HEK293 (cell line): Measurements from ENCODE around the gene FGF22.

Source experiments
- CTCF ChIA-PET: fragments of 350-600 bp; formaldehyde crosslinking; extraction: SDS; loops from one replicate; lab custom pipeline; 2021; ENCODE audit warnings: antibody characterized with exemption; lab: Yijun Ruan, JAX
- POLR2A ChIA-PET: fragments of 300-600 bp; formaldehyde crosslinking; extraction: SDS; loops from one replicate; lab custom pipeline; 2020; ENCODE audit warnings: antibody characterized with exemption, inconsistent platforms; lab: Yijun Ruan, JAX
- H3K27ac ChIP-seq: fragments of 200-500 bp; sonication (Bioruptor generic); 2 replicates; pipeline ENCODE4 v1.5.1; 2014; ENCODE audit warnings: low read depth, low read length, control low read depth, inconsistent platforms; ENCODE audit errors: extremely low read depth
- H3K36me3 ChIP-seq, 2 experiments: fragments of 200-500 bp in 1 of 2; sonication (Bioruptor generic) in 1 of 2; 1 replicate in 1 of 2; 2 replicates in 1 of 2; pipeline ENCODE4 v1.5.1; 2014 to 2017; ENCODE audit warnings: inconsistent platforms in 2 of 2, low read length in 2 of 2; ENCODE audit not compliant: control insufficient read depth in 2 of 2, insufficient read depth in 1 of 2
- H3K4me1 ChIP-seq: fragments of 200-500 bp; sonication (Bioruptor generic); 2 replicates; pipeline ENCODE4 v1.5.1; 2014; ENCODE audit warnings: mild to moderate bottlenecking, low read length, inconsistent platforms; ENCODE audit not compliant: control insufficient read depth, insufficient read depth
- H3K4me3 ChIP-seq: 2 replicates; pipeline ENCODE4 v1.5.1; 2011; ENCODE audit warnings: low read depth, mild to moderate bottlenecking, control low read depth, low read length, moderate library complexity
- H3K9me3 ChIP-seq: fragments of 200-500 bp; sonication (Bioruptor generic); 2 replicates; pipeline ENCODE4 v1.5.1; 2014; ENCODE audit warnings: low read depth, low read length, inconsistent platforms; ENCODE audit not compliant: control insufficient read depth, insufficient read depth
- ELK4 ChIP-seq: IDR thresholded peaks from 2 replicates; pipeline ENCODE4 v1.6.1; 2011; ENCODE audit warnings: mild to moderate bottlenecking, low read depth, low read length, borderline replicate concordance
- GLIS1 ChIP-seq: fragments of 450-650 bp; formaldehyde crosslinking; IDR thresholded peaks from 2 replicates; pipeline ENCODE4 v1.5.1; 2016; ENCODE audit warnings: missing biosample characterization, missing genetic modification characterization
- KLF1 ChIP-seq: fragments of 450-650 bp; formaldehyde crosslinking; IDR thresholded peaks from 2 replicates; pipeline ENCODE4 v1.5.1; 2016; ENCODE audit warnings: missing biosample characterization, missing genetic modification characterization
- KLF10 ChIP-seq: fragments of 450-650 bp; IDR thresholded peaks from 2 replicates; pipeline ENCODE4 v1.5.1; 2018; ENCODE audit warnings: missing biosample characterization, mild to moderate bottlenecking, missing genetic modification characterization
- KLF8 ChIP-seq: fragments of 450-650 bp; formaldehyde crosslinking; IDR thresholded peaks from 2 replicates; pipeline ENCODE4 v1.5.1; 2016; ENCODE audit warnings: missing biosample characterization, missing genetic modification characterization
- SP2 ChIP-seq: fragments of 450-650 bp; formaldehyde crosslinking; IDR thresholded peaks from 2 replicates; pipeline ENCODE4 v1.5.1; 2016; ENCODE audit warnings: missing biosample characterization, missing genetic modification characterization
- ZBTB7A ChIP-seq: fragments of 450-650 bp; formaldehyde crosslinking; IDR thresholded peaks from 2 replicates; pipeline ENCODE4 v1.5.1; 2016; ENCODE audit warnings: low read depth, missing biosample characterization, missing genetic modification characterization
- ZFHX2 ChIP-seq: fragments of 450-650 bp; formaldehyde crosslinking; conservative IDR thresholded peaks from 2 replicates; pipeline ENCODE4 v1.5.1; 2016; ENCODE audit warnings: missing biosample characterization, missing genetic modification characterization
- ZNF223 ChIP-seq: fragments of 450-650 bp; formaldehyde crosslinking; IDR thresholded peaks from 2 replicates; pipeline ENCODE4 v1.5.1; 2016; ENCODE audit warnings: missing biosample characterization, missing genetic modification characterization
- ZNF341 ChIP-seq: fragments of 450-650 bp; formaldehyde crosslinking; IDR thresholded peaks from 2 replicates; pipeline ENCODE4; 2016; ENCODE audit warnings: low read depth, missing biosample characterization, missing genetic modification characterization
- ZNF423 ChIP-seq: fragments of 450-650 bp; formaldehyde crosslinking; IDR thresholded peaks from 2 replicates; pipeline ENCODE4 v1.5.1; 2016; ENCODE audit warnings: missing biosample characterization, missing genetic modification characterization
- ZNF555 ChIP-seq: fragments of 450-650 bp; formaldehyde crosslinking; conservative IDR thresholded peaks from 2 replicates; pipeline ENCODE4 v1.5.1; 2017; ENCODE audit warnings: missing biosample characterization, mild to moderate bottlenecking, missing genetic modification characterization, inconsistent platforms
- ZNF558 ChIP-seq: fragments of 450-650 bp; formaldehyde crosslinking; IDR thresholded peaks from 2 replicates; pipeline ENCODE4 v1.5.1; 2016; ENCODE audit warnings: missing biosample characterization, missing genetic modification characterization
- ZNF600 ChIP-seq: fragments of 450-650 bp; formaldehyde crosslinking; IDR thresholded peaks from 2 replicates; pipeline ENCODE4 v1.5.1; 2016; ENCODE audit warnings: missing biosample characterization, missing genetic modification characterization
- ZNF792 ChIP-seq: fragments of 450-650 bp; formaldehyde crosslinking; IDR thresholded peaks from 2 replicates; pipeline ENCODE4 v1.5.1; 2016; ENCODE audit warnings: missing biosample characterization, missing genetic modification characterization
- TF ChIP-seq, protein P1 (sequence below): fragments of 450-650 bp; formaldehyde crosslinking; IDR thresholded peaks from 2 replicates; pipeline ENCODE4 v1.5.1; 2016; ENCODE audit warnings: missing biosample characterization, missing genetic modification characterization

Gene FGF22

DNA sequence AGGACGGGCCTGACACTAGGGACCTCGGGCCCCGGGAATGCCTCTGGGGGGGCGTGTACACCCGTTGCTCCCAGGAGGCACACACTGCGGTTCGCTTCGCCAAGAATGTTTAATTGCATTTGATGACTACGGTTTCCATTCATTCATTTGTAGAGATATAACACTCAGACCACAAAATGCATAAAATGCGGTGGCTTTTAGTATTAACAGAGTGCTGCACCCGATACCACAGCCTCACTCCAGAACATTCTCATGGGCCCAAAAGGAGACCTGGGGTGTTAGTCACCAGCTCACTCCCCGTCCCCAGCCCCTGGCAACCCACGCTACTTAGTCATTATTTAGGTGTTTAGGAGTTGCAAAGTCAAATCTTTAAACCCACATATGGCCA is 28.2 kb upstream of the FGF22 start:
- no peak overlapping the region for H3K27ac ChIP-seq
- TF ChIP-seq ZFHX2 (tag by site-specific recombination) (peak; percentile 35; the same call in 1 of the 2 replicates), ELK4 (no peak)
- ChIA-PET POLR2A (no interaction called here), CTCF (interaction anchor here (0.8 kb wide), 1 partner anchor 123 kb away, joined by 3 read pairs; no protein-coding TSS in a partner anchor)
- no peak overlapping the region for H3K4me3 ChIP-seq
- H3K4me1 ChIP-seq: no peaks in the 10 kb centered on the region
- H3K36me3 ChIP-seq: peaks cover 0 to 28% of the 10 kb centered on the region in 2 experiments; a peak in 2 of 3 replicates
- H3K9me3 ChIP-seq: no peaks in the 10 kb centered on the region

DNA sequence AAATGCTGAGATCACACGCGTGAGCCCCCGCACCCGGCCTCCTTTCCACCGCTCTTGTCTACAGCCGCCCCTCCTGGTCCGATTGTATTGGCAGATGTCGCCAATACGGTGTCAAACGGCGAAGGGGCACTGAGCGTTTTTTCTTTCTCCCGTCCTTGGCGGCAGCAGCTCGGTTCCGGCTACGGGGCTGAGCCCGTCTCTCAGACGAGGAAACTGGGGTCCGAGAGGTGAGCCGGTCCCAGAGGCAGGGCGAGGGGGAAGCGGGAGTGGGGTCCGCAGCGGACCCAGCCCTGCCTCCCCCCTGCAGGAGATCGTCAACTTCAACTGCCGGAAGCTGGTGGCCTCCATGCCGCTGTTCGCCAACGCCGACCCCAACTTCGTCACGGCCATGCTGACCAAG is 26.7 kb upstream of the FGF22 start:
- Histone ChIP-seq H3K27ac (no peak overlapping the region), H3K4me3 (no peak overlapping the region)
- POLR2A ChIA-PET: no interaction called here
- TF ChIP-seq ZNF555 (no peak), ZNF223 (tag by site-specific recombination) (no peak), ZBTB7A (no peak)
- TF ChIP-seq, all 188 proteins: peak for 0
- H3K9me3 ChIP-seq: no peaks in the 10 kb centered on the region
- peaks cover 0 to 34% of the 10 kb centered on the region in 2 experiments; a peak in 2 of 3 replicates for H3K36me3 ChIP-seq
- H3K4me1 ChIP-seq: no peaks in the 10 kb centered on the region
- CTCF ChIA-PET: interaction anchor here (1.2 kb wide), 1 partner anchor 27 kb away, joined by 3 read pairs; no protein-coding TSS in a partner anchor

- no peaks in the 10 kb centered on the region for H3K9me3 ChIP-seq
- H3K27ac ChIP-seq: no peak overlapping the region
- ChIA-PET POLR2A (no interaction called here), CTCF (interaction anchor here (0.5 kb wide), 1 partner anchor 123 kb away, joined by 3 read pairs; no protein-coding TSS in a partner anchor)
- H3K36me3 ChIP-seq: peaks cover 0 to 44% of the 10 kb centered on the region in 2 experiments; a peak in 2 of 3 replicates
- no peaks in the 10 kb centered on the region for H3K4me1 ChIP-seq
- TF ChIP-seq KLF8 (peak; percentile 80; the same call in 1 of the 2 replicates), GLIS1 (peak; percentile 49), KLF1 (tag by site-specific recombination) (peak; percentile 58; the same call in 1 of the 2 replicates), KLF10 (tag by site-specific recombination) (peak; percentile 50; the same call in 1 of the 2 replicates), SP2 (tag by site-specific recombination) (no peak)
- H3K4me3 ChIP-seq: no peak overlapping the region
Measured at GRCh38 chr19:613732-614567, 25.7 kb upstream of the FGF22 start.

GRCh38 chr19:615619-616018 is 24.1 kb upstream of the FGF22 start:
- no peak overlapping the region for H3K27ac ChIP-seq
- no peaks in the 10 kb centered on the region for H3K4me1 ChIP-seq
- H3K36me3 ChIP-seq: peaks cover 0 to 60% of the 10 kb centered on the region in 2 experiments; a peak in 2 of 3 replicates
- H3K9me3 ChIP-seq: no peaks in the 10 kb centered on the region
- ChIA-PET CTCF (no interaction called here), POLR2A (no interaction called here)
- TF ChIP-seq KLF8: peak; percentile 54; the same call in 1 of the 2 replicates
- TF ChIP-seq ZNF341 (tag by site-specific recombination): no peak
- TF ChIP-seq ZNF792: peak; percentile 87; the same call in 1 of the 2 replicates
- TF ChIP-seq KLF1 (tag by site-specific recombination): 0 out of 2 replicates have a peak, but pooled peaks have one; percentile 14
- no peak overlapping the region for H3K4me3 ChIP-seq

GRCh38 chr19:616062-616700 is 23.5 kb upstream of the FGF22 start:
- no peak for TF ChIP-seq ZNF423 (tag by site-specific recombination)
- no peak for TF ChIP-seq ZNF558 (tag by site-specific recombination)
- no peak for TF ChIP-seq ELK4
- TF ChIP-seq ZNF600: no peak
- TF ChIP-seq, protein P1, sequence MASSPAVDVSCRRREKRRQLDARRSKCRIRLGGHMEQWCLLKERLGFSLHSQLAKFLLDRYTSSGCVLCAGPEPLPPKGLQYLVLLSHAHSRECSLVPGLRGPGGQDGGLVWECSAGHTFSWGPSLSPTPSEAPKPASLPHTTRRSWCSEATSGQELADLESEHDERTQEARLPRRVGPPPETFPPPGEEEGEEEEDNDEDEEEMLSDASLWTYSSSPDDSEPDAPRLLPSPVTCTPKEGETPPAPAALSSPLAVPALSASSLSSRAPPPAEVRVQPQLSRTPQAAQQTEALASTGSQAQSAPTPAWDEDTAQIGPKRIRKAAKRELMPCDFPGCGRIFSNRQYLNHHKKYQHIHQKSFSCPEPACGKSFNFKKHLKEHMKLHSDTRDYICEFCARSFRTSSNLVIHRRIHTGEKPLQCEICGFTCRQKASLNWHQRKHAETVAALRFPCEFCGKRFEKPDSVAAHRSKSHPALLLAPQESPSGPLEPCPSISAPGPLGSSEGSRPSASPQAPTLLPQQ (tag by site-specific recombination): no peak
- Histone ChIP-seq H3K36me3 (peaks cover 0 to 59% of the 10 kb centered on the region in 2 experiments; a peak in 2 of 3 replicates), H3K9me3 (no peaks in the 10 kb centered on the region), H3K27ac (no peak overlapping the region), H3K4me3 (no peak overlapping the region), H3K4me1 (no peaks in the 10 kb centered on the region)
- ChIA-PET CTCF (no interaction called here), POLR2A (no interaction called here)
